Endothelial cell of umbilical vein (primary cell): Measurements from ENCODE around the gene FAM98B. TPM values are rescaled to one million over a fixed set of nuclear protein-coding genes. Genes with fewer than 3 reads are reported as not detected.

Experiments used
- BruUV-seq: library from RNA; stranded (reverse); fragments of 400-500 nt; replicated peaks from 2 replicates; lab custom pipeline; 2021; lab: Mats Ljungman, UMichigan
- CTCF ChIA-PET: fragments of 300-600, 350-600 bp; sonication (Branson Sonifier 250); formaldehyde crosslinking; loops from one replicate; lab custom pipeline; 2021; ENCODE audit warnings: antibody characterized with exemption, inconsistent platforms; lab: Charles Lee
- POLR2A ChIA-PET: fragments of 300-600, 350-600 bp; sonication (Branson Sonifier 250); formaldehyde crosslinking; loops from one replicate; lab custom pipeline; 2021; ENCODE audit warnings: antibody characterized with exemption, inconsistent platforms; lab: Charles Lee
- DNase-seq: peaks from one replicate; pipeline ENCODE4 v3.0.0-alpha.2; 2011; ENCODE audit warnings: low read depth, low spot score
- FAIRE-seq: peaks from 2 replicates; lab custom pipeline; 2011; peaks lifted over from hg19 to GRCh38; lab: Jason Lieb, UNC
- H2AFZ ChIP-seq: 2 replicates; pipeline ENCODE4 v1.6.0; 2012; ENCODE audit warnings: low read depth, low read length, control low read depth, inconsistent platforms
- H3K27ac ChIP-seq: 2 replicates; pipeline ENCODE4 v1.5.1; 2011; ENCODE audit warnings: low read depth, mild to moderate bottlenecking, control low read depth, low read length, moderate library complexity; ENCODE audit not compliant: insufficient read depth
- H3K27me3 ChIP-seq, 2 experiments: 2 replicates each; pipeline versions ENCODE4 v1.6.0 to v1.6.1; 2011; ENCODE audit warnings: low read length in 2 of 2, mixed read lengths in 1 of 2; ENCODE audit not compliant: control insufficient read depth in 2 of 2, insufficient read depth in 2 of 2
- H3K36me3 ChIP-seq, 2 experiments: 2 replicates in 1 of 2; 3 replicates in 1 of 2; pipeline ENCODE4 v1.5.1; 2011; ENCODE audit warnings: low read length in 2 of 2, mild to moderate bottlenecking in 1 of 2, moderate library complexity in 1 of 2; ENCODE audit not compliant: control insufficient read depth in 2 of 2, insufficient read depth in 2 of 2; ENCODE audit errors: extremely low read depth in 1 of 2
- H3K4me1 ChIP-seq: 3 replicates; pipeline ENCODE4 v1.5.1; 2011; ENCODE audit warnings: mild to moderate bottlenecking, low read length; ENCODE audit not compliant: control insufficient read depth, insufficient read depth; ENCODE audit errors: extremely low read depth
- H3K4me2 ChIP-seq: 2 replicates; pipeline ENCODE4 v1.6.1; 2011; ENCODE audit warnings: low read length, control low read depth, mixed read lengths; ENCODE audit not compliant: insufficient read depth
- H3K4me3 ChIP-seq, 3 experiments: fragments of 200-600 bp in 1 of 3; sonication (generic), shearing (Covaris generic) in 1 of 3; replicated peaks in 1 of 3; 2 replicates each; pipeline ENCODE4 v1.5.1; 2011 to 2016; ENCODE audit warnings: control low read depth in 3 of 3, low read length in 3 of 3, mild to moderate bottlenecking in 2 of 3, inconsistent platforms in 1 of 3, low read depth in 1 of 3, moderate library complexity in 1 of 3; ENCODE audit not compliant: insufficient read depth in 1 of 3
- H3K79me2 ChIP-seq: 2 replicates; pipeline ENCODE4 v1.6.0; 2012; ENCODE audit warnings: low read length, inconsistent platforms; ENCODE audit not compliant: control insufficient read depth, insufficient read depth
- H3K9ac ChIP-seq: replicated peaks from 2 replicates; pipeline ENCODE3; 2011; ENCODE audit warnings: low read length, control low read depth; ENCODE audit not compliant: insufficient read depth; ENCODE audit errors: extremely low read depth
- H3K9me1 ChIP-seq: replicated peaks from 3 replicates; pipeline ENCODE4 v1.6.0; 2011; ENCODE audit warnings: mild to moderate bottlenecking, low read length; ENCODE audit not compliant: control insufficient read depth, insufficient read depth; ENCODE audit errors: extremely low read depth
- H3K9me3 ChIP-seq: replicated peaks from 2 replicates; pipeline ENCODE4 v1.5.1; 2012; ENCODE audit warnings: low read length, inconsistent platforms; ENCODE audit not compliant: control insufficient read depth, insufficient read depth
- H4K20me1 ChIP-seq: replicated peaks from 2 replicates; pipeline ENCODE3; 2011; ENCODE audit warnings: mild to moderate bottlenecking, low read length; ENCODE audit not compliant: control insufficient read depth, insufficient read depth; ENCODE audit errors: extremely low read depth
- CTCF ChIP-seq, 2 donors: IDR thresholded peaks; 1 replicate in 1 of 2; 2 replicates in 1 of 2; pipeline ENCODE4 v1.5.1; 2011; ENCODE audit warnings: low read length in 2 of 2, mild to moderate bottlenecking in 2 of 2, moderate library complexity in 2 of 2, control low read depth in 1 of 2, inconsistent platforms in 1 of 2, low read depth in 1 of 2; ENCODE audit not compliant: insufficient read depth in 1 of 2; ENCODE audit errors: extremely low read depth in 1 of 2
- EZH2 ChIP-seq: IDR thresholded peaks from 2 replicates; pipeline ENCODE4 v1.6.1; 2012; ENCODE audit warnings: borderline replicate concordance, low read depth, mild to moderate bottlenecking, moderate library complexity, low read length, inconsistent platforms; ENCODE audit not compliant: severe bottlenecking
- FOS ChIP-seq: IDR thresholded peaks from 2 replicates; pipeline ENCODE4 v1.6.1; 2011; ENCODE audit warnings: mild to moderate bottlenecking, low read length, moderate library complexity, borderline replicate concordance; ENCODE audit not compliant: insufficient read depth
- GATA2 ChIP-seq: IDR thresholded peaks from 2 replicates; pipeline ENCODE4 v1.7.0; 2011; ENCODE audit warnings: low read depth, mild to moderate bottlenecking, moderate library complexity, mixed read lengths, low read length; ENCODE audit not compliant: insufficient read length, insufficient read depth
- JUN ChIP-seq: IDR thresholded peaks from 2 replicates; pipeline ENCODE4 v1.6.1; 2011; ENCODE audit warnings: borderline replicate concordance, low read depth; ENCODE audit not compliant: insufficient read length, insufficient read depth
- MAX ChIP-seq: IDR thresholded peaks from 2 replicates; pipeline ENCODE4 v1.6.1; 2011; ENCODE audit not compliant: insufficient read depth, insufficient read length
- MYC ChIP-seq: IDR thresholded peaks from one replicate; pipeline ENCODE4 v1.6.1; 2011; ENCODE audit warnings: mild to moderate bottlenecking, low read depth, low read length
- POLR2A ChIP-seq: IDR thresholded peaks from 2 replicates; pipeline ENCODE4 v1.6.1; 2012; ENCODE audit warnings: low read depth, mild to moderate bottlenecking, control low read depth, low read length
- POLR2AphosphoS5 ChIP-seq: IDR thresholded peaks from 2 replicates; pipeline ENCODE4 v1.6.1; 2012; ENCODE audit warnings: low read depth, mild to moderate bottlenecking, control low read depth, low read length, moderate library complexity; ENCODE audit not compliant: insufficient read depth
- dilution Hi-C: fragments of 300-500 bp; cut with MboI; formaldehyde crosslinking; loops from one replicate; pipeline ENCODE4 v1.15.0; 2019; ENCODE audit warnings: low sequenced_read_pairs; ENCODE audit not compliant: extremely low pct_ligation_motif_present
- intact Hi-C: fragments of 100-400 bp; cut with micrococcal nuclease; formaldehyde crosslinking; loops from one replicate; pipeline ENCODE4 v1.10.0; 2022
- polyA plus RNA-seq, 4 experiments: library from polyadenylated mRNA; depleted of rRNA in 3 of 4; stranded (reverse) in 3 of 4; unstranded in 1 of 4; fragments of >200 nt; gene quantifications; 2 replicates each; pipeline versions ENCODE4 v1.2.1 to v1.2.3, GENCODE V29; 2011 to 2012; ENCODE audit warnings: missing spikeins in 1 of 4
- total RNA-seq: library from RNA; stranded (reverse); gene quantifications from 2 replicates; pipeline ENCODE4 v1.2.3, GENCODE V29; 2021

Gene FAM98B
- total and polyA plus RNA-seq, 2 donors (not counting 3 experiments of a cell fraction or from before 2014, with no cell fraction given), result 4.2 to 22.3 TPM

GRCh38 chr15:38516626-38517025, 62.7 kb downstream of the FAM98B start:
- dilution Hi-C loops, result no loop called here
- Histone ChIP-seq H3K27me3 (peaks cover 20 to 47% of the 10 kb centered on the region in 2 experiments), H3K79me2 (no peaks in the 10 kb centered on the region), H4K20me1 (no peaks in the 10 kb centered on the region), H3K4me1 (peaks cover 4% of the 10 kb centered on the region), H3K4me2 (no peak overlapping the region), H2AFZ (no peak overlapping the region), H3K9me1 (no peaks in the 10 kb centered on the region), H3K27ac (no peak overlapping the region), H3K9me3 (no peaks in the 10 kb centered on the region), H3K9ac (no peak overlapping the region), H3K36me3 (no peaks in the 10 kb centered on the region), H3K4me3 (no peak overlapping the region)
- ChIA-PET CTCF (interaction anchor here (0.9 to 1.4 kb wide), 3 partner anchors 12 to 136 kb away, joined by 3 read pairs; no protein-coding TSS in a partner anchor), POLR2A (interaction anchor here (0.6 kb wide), 1 partner anchor 107 kb away, joined by 3 read pairs; no protein-coding TSS in a partner anchor)
- DNase-seq, result no peak
- TF ChIP-seq JUN, result no peak
- no peak for TF ChIP-seq POLR2AphosphoS5
- TF ChIP-seq POLR2A, result no peak
- no peak for TF ChIP-seq FOS
- TF ChIP-seq MAX, result no peak
- no peak for TF ChIP-seq GATA2
- no peak for TF ChIP-seq EZH2
- no peak for TF ChIP-seq CTCF (IDR thresholded peaks at IDR 0.05; ENCODE audit: extremely low read depth in 1 of 2, insufficient read depth in 1 of 2, low read depth in 1 of 2, low read length in 2 of 2)
- TF ChIP-seq MYC, result no peak
- intact Hi-C loops, result no loop called here
- BruUV-seq, result no TSS peak
- FAIRE-seq, result no peak
